Measurements from ENCODE around the gene DUSP22. TPM values are rescaled to one million over a fixed set of nuclear protein-coding genes. Genes with fewer than 3 reads are reported as not detected.

DUSP22 gene
- total RNA-seq, 1 donor from 2014 or later: 40.0 TPM

GRCh38 chr6:308768-309167 is 16.5 kb downstream of the DUSP22 start:
- Mint-ChIP-seq H3K4me3 (no peak overlapping the region), H3K4me1 (no peaks in the 10 kb centered on the region), H3K27me3 (ENCODE audit: insufficient read depth, low read depth) (no peaks in the 10 kb centered on the region), H3K9me3 (peaks cover 25% of the 10 kb centered on the region), H3K27ac (no peak overlapping the region), H3K36me3 (peaks cover 6% of the 10 kb centered on the region)
- no peak overlapping the region for H3K4me2 ChIP-seq
- peaks cover 5% of the 10 kb centered on the region for H3K9me3 ChIP-seq (ENCODE audit: low read depth)
- no peaks in the 10 kb centered on the region for H4K20me1 ChIP-seq (ENCODE audit: low read depth)
- H2AFZ ChIP-seq (replicated peaks): no peak overlapping the region
- H3K36me3 ChIP-seq: no peaks in the 10 kb centered on the region
- no peak overlapping the region for H3K27ac ChIP-seq
- TF ChIP-seq CTCF (IDR thresholded peaks at IDR 0.05) (no peak), EZH2 (IDR thresholded peaks at IDR 0.05) (no peak), EZH2phosphoT487 (IDR thresholded peaks at IDR 0.05) (no peak)
- no peaks in the 10 kb centered on the region for H3K4me1 ChIP-seq
- no peak overlapping the region for H3K4me3 ChIP-seq
- H3K79me2 ChIP-seq (ENCODE audit: low read depth): no peaks in the 10 kb centered on the region
- no peak overlapping the region for H3K9ac ChIP-seq
- no peak for DNase-seq (ENCODE audit: low spot score)
- H3K27me3 ChIP-seq: no peaks in the 10 kb centered on the region
- no peaks in the 10 kb centered on the region for H3F3A ChIP-seq (ENCODE audit: low read depth)

GRCh38 chr6:309947-310346 is 17.7 kb downstream of the DUSP22 start:
- Histone ChIP-seq H3K27me3 (no peaks in the 10 kb centered on the region), H4K20me1 (ENCODE audit: low read depth) (no peaks in the 10 kb centered on the region), H3K36me3 (no peaks in the 10 kb centered on the region), H3K4me3 (no peak overlapping the region), H3F3A (ENCODE audit: low read depth) (no peaks in the 10 kb centered on the region), H3K79me2 (ENCODE audit: low read depth) (no peaks in the 10 kb centered on the region), H3K9ac (no peak overlapping the region), H3K4me2 (no peak overlapping the region), H3K4me1 (no peaks in the 10 kb centered on the region), H3K9me3 (ENCODE audit: low read depth) (peaks cover 5% of the 10 kb centered on the region), H3K27ac (no peak overlapping the region), H2AFZ (replicated peaks) (no peak overlapping the region)
- H3K4me3 Mint-ChIP-seq: no peak overlapping the region
- peaks cover under 1% of the 10 kb centered on the region for H3K27me3 Mint-ChIP-seq (ENCODE audit: insufficient read depth, low read depth)
- no peak for TF ChIP-seq CTCF (IDR thresholded peaks at IDR 0.05)
- no peak for TF ChIP-seq EZH2phosphoT487 (IDR thresholded peaks at IDR 0.05)
- no peak for TF ChIP-seq EZH2 (IDR thresholded peaks at IDR 0.05)
- H3K36me3 Mint-ChIP-seq: peaks cover 10% of the 10 kb centered on the region
- no peak overlapping the region for H3K27ac Mint-ChIP-seq
- no peak for DNase-seq (ENCODE audit: low spot score)
- H3K9me3 Mint-ChIP-seq: peaks cover 28% of the 10 kb centered on the region
- no peaks in the 10 kb centered on the region for H3K4me1 Mint-ChIP-seq

GRCh38 chr6:310671-311070 is 18.4 kb downstream of the DUSP22 start:
- no peak overlapping the region for H3K27ac ChIP-seq
- peaks cover 30% of the 10 kb centered on the region for H3K9me3 Mint-ChIP-seq
- H3K79me2 ChIP-seq (ENCODE audit: low read depth): no peaks in the 10 kb centered on the region
- no peaks in the 10 kb centered on the region for H3K27me3 ChIP-seq
- no peak overlapping the region for H3K4me2 ChIP-seq
- no peaks in the 10 kb centered on the region for H3K4me1 Mint-ChIP-seq
- TF ChIP-seq CTCF (IDR thresholded peaks at IDR 0.05) (no peak), EZH2 (IDR thresholded peaks at IDR 0.05) (no peak)
- H3K4me3 ChIP-seq: no peak overlapping the region
- peaks cover 5% of the 10 kb centered on the region for H3K9me3 ChIP-seq (ENCODE audit: low read depth)
- H3K27me3 Mint-ChIP-seq (ENCODE audit: insufficient read depth, low read depth): peaks cover 5% of the 10 kb centered on the region
- no peak overlapping the region for H3K27ac Mint-ChIP-seq
- no peaks in the 10 kb centered on the region for H4K20me1 ChIP-seq (ENCODE audit: low read depth)
- no peaks in the 10 kb centered on the region for H3F3A ChIP-seq (ENCODE audit: low read depth)
- H3K36me3 Mint-ChIP-seq: peaks cover 10% of the 10 kb centered on the region
- H3K4me3 Mint-ChIP-seq: no peak overlapping the region
- no peak overlapping the region for H2AFZ ChIP-seq (replicated peaks)
- no peak overlapping the region for H3K9ac ChIP-seq
- DNase-seq (ENCODE audit: low spot score): no peak
- H3K36me3 ChIP-seq: no peaks in the 10 kb centered on the region
- H3K4me1 ChIP-seq: no peaks in the 10 kb centered on the region
